ENCODE data around the gene CRB3.
A peak's percentile ranks its signal among the peaks of the same experiment; 100 is the strongest.

Gene CRB3

GRCh38 chr19:6466526-6467248 lies 2.6 kb downstream of the CRB3 start:
- DNase-seq (ENCODE audit: low spot score): no peak

GRCh38 chr19:6467384-6467783 lies 3.3 kb downstream of the CRB3 start:
- DNase-seq (ENCODE audit: low spot score): no peak

- no peak for DNase-seq (ENCODE audit: low spot score)
Observed at GRCh38 chr19:6470173-6470572, 6.1 kb downstream of the CRB3 start.

- DNase-seq (ENCODE audit: low spot score): no peak
Observed at GRCh38 chr19:6471076-6471475, 7.0 kb downstream of the CRB3 start.

- DNase-seq (ENCODE audit: low spot score): no peak
Observed at GRCh38 chr19:6472713-6473112, 8.6 kb downstream of the CRB3 start.

- no peak for DNase-seq (ENCODE audit: low spot score)
Observed at GRCh38 chr19:6473647-6474046, 9.6 kb downstream of the CRB3 start.

- DNase-seq (ENCODE audit: low spot score): no peak
Observed at GRCh38 chr19:6475321-6476108, 11.4 kb downstream of the CRB3 start.

- DNase-seq (ENCODE audit: low spot score): peak; percentile 80
Observed at GRCh38 chr19:6476155-6476895, 12.3 kb downstream of the CRB3 start.

- no peak for DNase-seq (ENCODE audit: low spot score)
Observed at GRCh38 chr19:6476896-6477431, 12.9 kb downstream of the CRB3 start.

- DNase-seq (ENCODE audit: low spot score): no peak
Observed at GRCh38 chr19:6478815-6479214, 14.7 kb downstream of the CRB3 start.

GRCh38 chr19:6479836-6480398 lies 15.8 kb downstream of the CRB3 start:
- DNase-seq (ENCODE audit: low spot score): no peak

- DNase-seq (ENCODE audit: low spot score): no peak
Observed at GRCh38 chr19:6480848-6481415, 16.9 kb downstream of the CRB3 start.

- peak; percentile 62 for DNase-seq (ENCODE audit: low spot score)
Observed at GRCh38 chr19:6481541-6482342, 17.7 kb downstream of the CRB3 start, which contains the start of gene DENND1C. Gene DENND1C, minus strand, starts transcription at chr19:6481787. Its CDS starts 92 bp downstream, at chr19:6481695.

- DNase-seq (ENCODE audit: low spot score): no peak
Observed at GRCh38 chr19:6482343-6482686, 18.2 kb downstream of the CRB3 start.

GRCh38 chr19:6483235-6483634 lies 19.2 kb downstream of the CRB3 start:
- DNase-seq (ENCODE audit: low spot score): no peak

GRCh38 chr19:6484230-6484629 lies 20.2 kb downstream of the CRB3 start:
- no peak for DNase-seq (ENCODE audit: low spot score)

GRCh38 chr19:6484831-6485230 lies 20.8 kb downstream of the CRB3 start:
- no peak for DNase-seq (ENCODE audit: low spot score)

GRCh38 chr19:6489278-6490061 lies 25.4 kb downstream of the CRB3 start:
- no peak for DNase-seq (ENCODE audit: low spot score)

GRCh38 chr19:6490134-6490533 lies 26.1 kb downstream of the CRB3 start:
- DNase-seq (ENCODE audit: low spot score): no peak
